ENCODE measurements around the gene TWIST2. TPM values are rescaled to one million over a fixed set of nuclear protein-coding genes. Genes with fewer than 3 reads are reported as not detected.

Gene TWIST2
- total and polyA plus RNA-seq, 10 of the 15 experiments (the other 5 are each of a cell fraction or from before 2014, with no cell fraction given) = not detected

GRCh38 chr2:238888781-238889180, 40.9 kb downstream of the TWIST2 start:
- ChIA-PET CTCF (no interaction called here), POLR2A (no interaction called here), SMC1A (ENCODE audit: uncharacterized antibody, unreplicated experiment) (no interaction called here), RAD21 (ENCODE audit: unreplicated experiment) (no interaction called here)
- intact Hi-C loops (cut with micrococcal nuclease; ENCODE audit: unreplicated experiment) (no loop called here), in situ Hi-C loops (cut with MboI) (no loop called here)
- BruUV-seq (replicated peaks) = no TSS peak
- TF ChIP-seq GATAD2B (conservative IDR thresholded peaks at IDR 0.05; ENCODE audit: low read depth) = no peak
- no peak for TF ChIP-seq SUPT20H (IDR thresholded peaks at IDR 0.05; ENCODE audit: borderline replicate concordance, control insufficient read depth, low read depth, low read length)
- TF ChIP-seq ZSCAN29 (IDR thresholded peaks at IDR 0.05) = no peak
- no peak for TF ChIP-seq ESRRA (IDR thresholded peaks at IDR 0.05; ENCODE audit: low read length)
- no peak for TF ChIP-seq CHD4 (IDR thresholded peaks at IDR 0.05)
- TF ChIP-seq E4F1 (IDR thresholded peaks at IDR 0.05; ENCODE audit: borderline replicate concordance, partially characterized antibody) = no peak
- TF ChIP-seq ASH2L (IDR thresholded peaks at IDR 0.05; ENCODE audit: borderline replicate concordance, low read depth) = no peak
- TF ChIP-seq EP300 (IDR thresholded peaks at IDR 0.05; ENCODE audit: borderline replicate concordance in 1 of 2, control insufficient read depth in 1 of 2, low read depth in 2 of 2, low read length in 2 of 2) = no peak
- no peak for TF ChIP-seq BRCA1 (IDR thresholded peaks at IDR 0.05; ENCODE audit: low read depth, low read length)
- TF ChIP-seq ZNF274 (IDR thresholded peaks at IDR 0.05; ENCODE audit: insufficient read depth, insufficient read length) = no peak
- TF ChIP-seq SMARCA5 (IDR thresholded peaks at IDR 0.05) = no peak
- TF ChIP-seq RAD21 (IDR thresholded peaks at IDR 0.05; ENCODE audit: insufficient read depth, low read depth, low read length) = no peak
- WGBS (ENCODE audit: insufficient coverage, insufficient replicate concordance, low lambda C conversion rate, missing lambda C conversion rate) = 0% methylated on average over 2 of the region's 2 CpGs
- H3K79me2 ChIP-seq (ENCODE audit: control insufficient read depth, insufficient read depth, low read length) = no peaks in the 10 kb centered on the region
- ATAC-seq = no peak
- no peak for FAIRE-seq
- H3K9me3 ChIP-seq (replicated peaks; ENCODE audit: control insufficient read depth, insufficient read depth, low read length) = no peaks in the 10 kb centered on the region
- H3K4me2 ChIP-seq (ENCODE audit: control insufficient read depth, insufficient read depth) = no peak overlapping the region
- no peak overlapping the region for H3K4me3 ChIP-seq
- H3K4me1 ChIP-seq (ENCODE audit: control insufficient read depth, insufficient read depth, low read length) = no peaks in the 10 kb centered on the region
- H3K9ac ChIP-seq (ENCODE audit: control insufficient read depth, insufficient read depth, low read length) = no peak overlapping the region
- no peak overlapping the region for H3K27ac ChIP-seq (ENCODE audit: control insufficient read depth, insufficient read depth)
- H3K36me3 ChIP-seq (ENCODE audit: control insufficient read depth in 2 of 2, insufficient read depth in 2 of 2, low read length in 1 of 2) = no peaks in the 10 kb centered on the region
- H4K20me1 ChIP-seq (ENCODE audit: control insufficient read depth, insufficient read depth) = no peaks in the 10 kb centered on the region
- no peaks in the 10 kb centered on the region; a peak in 1 of 4 replicates for H3K27me3 ChIP-seq (replicated peaks in 1 of 2; ENCODE audit: control insufficient read depth in 2 of 2, insufficient read depth in 2 of 2, low read length in 1 of 2)
- H2AFZ ChIP-seq (ENCODE audit: control insufficient read depth, low read depth, low read length) = no peak overlapping the region
- DNase-seq (ENCODE audit: low read depth, low spot score) = no peak
